ENCODE results near the gene TSFM.

Gene TSFM

GRCh38 chr12:57845478-57846284 is 63.1 kb downstream of the TSFM start:
- TF ChIP-seq TOX (CRISPR knock-in tag; IDR thresholded peaks at IDR 0.05; ENCODE audit: borderline replicate concordance) (no peak), GLIS3 (CRISPR knock-in tag; IDR thresholded peaks at IDR 0.05) (no peak), ZNF565 (CRISPR knock-in tag; conservative IDR thresholded peaks at IDR 0.05; ENCODE audit: low read depth) (no peak), OSR1 (CRISPR knock-in tag; IDR thresholded peaks at IDR 0.05) (no peak)
- ATAC-seq = peak; percentile 32

- peak; percentile 44 for ATAC-seq
- TF ChIP-seq ZNF70 (CRISPR knock-in tag; IDR thresholded peaks at IDR 0.05) = no peak
- no peak for TF ChIP-seq RARB (CRISPR knock-in tag; IDR thresholded peaks at IDR 0.05)
- TF ChIP-seq, protein P1, sequence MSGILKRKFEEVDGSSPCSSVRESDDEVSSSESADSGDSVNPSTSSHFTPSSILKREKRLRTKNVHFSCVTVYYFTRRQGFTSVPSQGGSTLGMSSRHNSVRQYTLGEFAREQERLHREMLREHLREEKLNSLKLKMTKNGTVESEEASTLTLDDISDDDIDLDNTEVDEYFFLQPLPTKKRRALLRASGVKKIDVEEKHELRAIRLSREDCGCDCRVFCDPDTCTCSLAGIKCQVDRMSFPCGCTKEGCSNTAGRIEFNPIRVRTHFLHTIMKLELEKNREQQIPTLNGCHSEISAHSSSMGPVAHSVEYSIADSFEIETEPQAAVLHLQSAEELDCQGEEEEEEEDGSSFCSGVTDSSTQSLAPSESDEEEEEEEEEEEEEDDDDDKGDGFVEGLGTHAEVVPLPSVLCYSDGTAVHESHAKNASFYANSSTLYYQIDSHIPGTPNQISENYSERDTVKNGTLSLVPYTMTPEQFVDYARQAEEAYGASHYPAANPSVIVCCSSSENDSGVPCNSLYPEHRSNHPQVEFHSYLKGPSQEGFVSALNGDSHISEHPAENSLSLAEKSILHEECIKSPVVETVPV (CRISPR knock-in tag; IDR thresholded peaks at IDR 0.05) = no peak
- TF ChIP-seq ZNF565 (CRISPR knock-in tag; conservative IDR thresholded peaks at IDR 0.05; ENCODE audit: low read depth) = no peak
- no peak for TF ChIP-seq ESRRG (CRISPR knock-in tag; IDR thresholded peaks at IDR 0.05)
These were observed 63.6 kb downstream of the TSFM start for GRCh38 chr12:57846285-57846576.

DNA sequence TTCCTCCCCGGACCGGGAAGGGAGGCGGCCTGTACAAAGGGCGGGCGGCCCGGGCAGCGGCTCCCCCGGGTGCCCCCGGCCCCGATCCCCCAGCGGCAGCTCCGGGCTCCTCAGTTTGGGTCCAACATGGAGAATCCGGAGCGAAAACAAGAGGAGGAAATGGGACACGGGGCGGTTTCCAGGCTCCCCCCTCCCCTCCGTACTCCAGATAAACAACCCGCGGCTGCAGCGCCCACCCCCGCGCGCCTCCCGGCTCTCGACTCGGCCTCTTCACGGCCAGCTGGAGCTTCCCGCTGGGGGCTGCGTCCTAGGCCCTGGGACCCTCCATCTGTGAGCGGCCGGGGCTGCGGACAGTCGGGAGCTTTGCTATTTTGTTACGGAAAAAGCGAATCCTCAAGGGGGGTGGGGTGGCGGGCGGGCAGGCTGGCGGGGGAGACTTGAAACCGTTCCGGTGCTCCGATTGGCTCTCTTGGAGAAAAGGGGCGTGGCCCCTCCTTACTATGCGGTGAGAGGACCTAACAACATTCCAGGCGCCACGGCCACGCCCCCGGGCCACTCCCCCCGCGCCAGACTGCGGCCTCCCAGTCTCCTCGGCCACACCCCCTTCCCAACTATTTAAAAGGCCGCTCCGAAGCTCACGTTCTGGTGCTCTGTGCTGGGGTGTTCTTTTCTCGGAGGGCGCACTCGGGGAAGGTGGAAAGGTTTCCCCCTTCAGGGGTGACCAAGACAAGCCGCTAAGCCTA is 64.2 kb downstream of the TSFM start, which contains the start of gene CTDSP2:
Gene CTDSP2, minus strand, starts transcription at position 153 of the 743 bp plus-strand sequence. CDS start 294 bp downstream, outside the sequence.
- TF ChIP-seq, protein P2, sequence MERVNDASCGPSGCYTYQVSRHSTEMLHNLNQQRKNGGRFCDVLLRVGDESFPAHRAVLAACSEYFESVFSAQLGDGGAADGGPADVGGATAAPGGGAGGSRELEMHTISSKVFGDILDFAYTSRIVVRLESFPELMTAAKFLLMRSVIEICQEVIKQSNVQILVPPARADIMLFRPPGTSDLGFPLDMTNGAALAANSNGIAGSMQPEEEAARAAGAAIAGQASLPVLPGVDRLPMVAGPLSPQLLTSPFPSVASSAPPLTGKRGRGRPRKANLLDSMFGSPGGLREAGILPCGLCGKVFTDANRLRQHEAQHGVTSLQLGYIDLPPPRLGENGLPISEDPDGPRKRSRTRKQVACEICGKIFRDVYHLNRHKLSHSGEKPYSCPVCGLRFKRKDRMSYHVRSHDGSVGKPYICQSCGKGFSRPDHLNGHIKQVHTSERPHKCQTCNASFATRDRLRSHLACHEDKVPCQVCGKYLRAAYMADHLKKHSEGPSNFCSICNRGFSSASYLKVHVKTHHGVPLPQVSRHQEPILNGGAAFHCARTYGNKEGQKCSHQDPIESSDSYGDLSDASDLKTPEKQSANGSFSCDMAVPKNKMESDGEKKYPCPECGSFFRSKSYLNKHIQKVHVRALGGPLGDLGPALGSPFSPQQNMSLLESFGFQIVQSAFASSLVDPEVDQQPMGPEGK (CRISPR knock-in tag; IDR thresholded peaks at IDR 0.05; ENCODE audit: borderline replicate concordance) = peak; percentile 65
- TF ChIP-seq ZNF70 (CRISPR knock-in tag; IDR thresholded peaks at IDR 0.05) (peak; percentile 68), PPARA (CRISPR knock-in tag; IDR thresholded peaks at IDR 0.05; ENCODE audit: borderline replicate concordance) (no peak)

More for the DNA sequence above, 64.2 kb downstream of the TSFM start, which contains the start of gene CTDSP2:
- ATAC-seq = peak; percentile 80

Measured in SK-N-SH treated with all-trans-retinoic acid at 6 μM for 48 hours (cell line).